ENCODE data around the gene EZR. TPM values are rescaled to one million over a fixed set of nuclear protein-coding genes. Genes with fewer than 3 reads are reported as not detected.

EZR gene
- total RNA-seq, 2 donors from 2014 or later = 257 to 424 TPM

- H3K36me3 ChIP-seq = no peaks in the 10 kb centered on the region
- H3K4me1 ChIP-seq = no peaks in the 10 kb centered on the region
- no peak for TF ChIP-seq CTCF (IDR thresholded peaks at IDR 0.05)
- DNase-seq = no peak
- intact Hi-C loops (cut with DNase I) = no loop called here
- no peaks in the 10 kb centered on the region for H3K9me3 ChIP-seq
- no peaks in the 10 kb centered on the region for H3K27me3 ChIP-seq
- H3K9ac ChIP-seq (ENCODE audit: low read depth in 2 of 2, low read length in 2 of 2) = no peak overlapping the region
- H3K27ac ChIP-seq = peak overlapping the region; percentile 6
- H3K4me3 ChIP-seq = no peak overlapping the region
Measured at GRCh38 chr6:158717341-158718330, 101.5 kb downstream of the EZR start.

Small RNAs within 50 kb of the gene (microRNA-seq; reads per million reads assigned to microRNA genes)
- gene MIR3918 = not detected

Other genes starting within 250 kb of the EZR start
- 100 to 1,000 TPM; 140 to 166 TPM for gene DYNLT1, start 174.6 kb downstream of the EZR start, total RNA-seq
- gene SYTL3, start 169.3 kb downstream of the EZR start, total RNA-seq = 1 to 10 TPM; 1.1 to 3.1 TPM
- 10 to 100 TPM; 17.5 to 19.8 TPM for gene RSPH3, start 180.8 kb upstream of the EZR start, total RNA-seq
- gene TAGAP, start 225.6 kb upstream of the EZR start, total RNA-seq = 1 to 10 TPM; 1.1 to 2.3 TPM

All from colonic mucosa (tissue), 4 donors.